ENCODE data around the gene BAIAP2L2.
A peak's percentile ranks its signal among the peaks of the same experiment; 100 is the strongest.
"Not testable (repeated sequence)": the region's sequence is repeated elsewhere in the genome, so short reads cannot be mapped to it uniquely, and the experiment has no call there.

The BAIAP2L2 gene

GRCh38 chr22:38081941-38082828 lies 28.3 kb downstream of the BAIAP2L2 start:
- H3K4me3 ChIP-seq (ENCODE audit: low read depth, low read length): no peak overlapping the region
- TF ChIP-seq, protein P1, sequence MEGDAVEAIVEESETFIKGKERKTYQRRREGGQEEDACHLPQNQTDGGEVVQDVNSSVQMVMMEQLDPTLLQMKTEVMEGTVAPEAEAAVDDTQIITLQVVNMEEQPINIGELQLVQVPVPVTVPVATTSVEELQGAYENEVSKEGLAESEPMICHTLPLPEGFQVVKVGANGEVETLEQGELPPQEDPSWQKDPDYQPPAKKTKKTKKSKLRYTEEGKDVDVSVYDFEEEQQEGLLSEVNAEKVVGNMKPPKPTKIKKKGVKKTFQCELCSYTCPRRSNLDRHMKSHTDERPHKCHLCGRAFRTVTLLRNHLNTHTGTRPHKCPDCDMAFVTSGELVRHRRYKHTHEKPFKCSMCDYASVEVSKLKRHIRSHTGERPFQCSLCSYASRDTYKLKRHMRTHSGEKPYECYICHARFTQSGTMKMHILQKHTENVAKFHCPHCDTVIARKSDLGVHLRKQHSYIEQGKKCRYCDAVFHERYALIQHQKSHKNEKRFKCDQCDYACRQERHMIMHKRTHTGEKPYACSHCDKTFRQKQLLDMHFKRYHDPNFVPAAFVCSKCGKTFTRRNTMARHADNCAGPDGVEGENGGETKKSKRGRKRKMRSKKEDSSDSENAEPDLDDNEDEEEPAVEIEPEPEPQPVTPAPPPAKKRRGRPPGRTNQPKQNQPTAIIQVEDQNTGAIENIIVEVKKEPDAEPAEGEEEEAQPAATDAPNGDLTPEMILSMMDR (IDR thresholded peaks at IDR 0.05; ENCODE audit: low read depth, low read length): no peak
- in situ Hi-C loops (cut with HindIII; ENCODE audit: low sequenced_read_pairs): no loop called here
- DNase-seq (ENCODE audit: low read depth, low spot score): no peak

GRCh38 chr22:38081636-38081940 lies 28.9 kb downstream of the BAIAP2L2 start:
- in situ Hi-C loops (cut with HindIII; ENCODE audit: low sequenced_read_pairs): no loop called here
- H3K4me3 ChIP-seq (ENCODE audit: low read depth, low read length): peak overlapping the region; percentile 3
- TF ChIP-seq, protein P1 (IDR thresholded peaks at IDR 0.05; ENCODE audit: low read depth, low read length): no peak
- DNase-seq (ENCODE audit: low read depth, low spot score): no peak

DNA sequence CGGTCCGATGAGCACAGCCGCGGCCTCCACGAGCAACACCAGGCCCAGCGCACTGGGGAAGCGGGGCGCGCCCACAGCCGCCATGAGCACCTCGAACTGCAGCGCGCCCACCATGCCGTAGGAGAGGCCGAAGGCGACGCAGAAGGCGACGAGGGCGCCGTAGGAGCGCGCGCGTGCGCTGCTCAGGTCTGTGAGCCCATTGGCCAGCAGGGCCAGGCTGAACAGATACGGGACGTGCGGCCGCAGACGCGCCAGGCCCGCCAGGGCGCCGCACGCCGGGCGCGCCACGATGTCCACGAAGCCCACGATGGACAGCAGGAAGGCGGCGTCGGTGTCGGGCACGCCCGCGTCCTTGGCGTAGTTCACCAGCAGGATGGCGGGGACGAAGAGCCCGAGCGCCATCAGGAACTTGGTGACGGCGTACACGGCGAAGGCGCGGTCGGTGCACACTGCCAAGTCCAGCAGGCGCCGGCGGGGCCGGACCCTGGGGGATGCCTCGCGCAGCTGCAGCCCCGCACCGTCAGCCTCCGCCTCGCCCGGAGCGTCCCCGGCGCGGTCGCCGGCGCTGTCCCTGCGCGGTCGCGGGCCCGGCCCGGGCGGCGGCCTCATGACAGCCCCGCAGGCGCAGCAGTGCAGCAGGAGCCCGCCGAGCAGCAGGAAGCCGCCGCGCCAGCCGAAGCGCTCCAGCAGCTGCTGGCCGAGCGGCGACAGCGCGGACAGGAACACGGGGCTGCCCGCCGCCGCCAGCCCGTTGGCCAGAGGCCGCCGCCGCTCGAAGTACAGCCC lies 29.4 kb downstream of the BAIAP2L2 start:
- H3K4me3 ChIP-seq (ENCODE audit: low read depth, low read length): peak overlapping the region; percentile 7
- in situ Hi-C loops (cut with HindIII; ENCODE audit: low sequenced_read_pairs): no loop called here
- peak; percentile 24 for DNase-seq (ENCODE audit: low read depth, low spot score)
- TF ChIP-seq, protein P1 (IDR thresholded peaks at IDR 0.05; ENCODE audit: low read depth, low read length): no peak

- H3K4me3 ChIP-seq (ENCODE audit: low read depth, low read length): no peak overlapping the region
- TF ChIP-seq, protein P1 (IDR thresholded peaks at IDR 0.05; ENCODE audit: low read depth, low read length): no peak
- no peak for DNase-seq (ENCODE audit: low read depth, low spot score)
- in situ Hi-C loops (cut with HindIII; ENCODE audit: low sequenced_read_pairs): no loop called here
Measured at GRCh38 chr22:38080474-38080849, 30.0 kb downstream of the BAIAP2L2 start.

GRCh38 chr22:38079804-38080203 lies 30.7 kb downstream of the BAIAP2L2 start:
- no peak overlapping the region for H3K4me3 ChIP-seq (ENCODE audit: low read depth, low read length)
- TF ChIP-seq, protein P1 (IDR thresholded peaks at IDR 0.05; ENCODE audit: low read depth, low read length): no peak
- in situ Hi-C loops (cut with HindIII; ENCODE audit: low sequenced_read_pairs): no loop called here
- DNase-seq (ENCODE audit: low read depth, low spot score): no peak

GRCh38 chr22:38079208-38079607 lies 31.3 kb downstream of the BAIAP2L2 start:
- DNase-seq (ENCODE audit: low read depth, low spot score); H3K4me3 ChIP-seq (ENCODE audit: low read depth, low read length); in situ Hi-C loops (cut with HindIII; ENCODE audit: low sequenced_read_pairs): not testable (repeated sequence)

All from astrocyte of the spinal cord (primary cell).